Stimulated activated naive B cell treated with anti-CD40 and anti-IgM and Interleukin-4, amounts not matched to agents 10 μg/mL and 1 μg/mL and 100 μg/mL, for 72 hours (primary cell): ENCODE data around the gene NBPF11.
A peak's percentile ranks its signal among the peaks of the same experiment; 100 is the strongest.
"Not testable (repeated sequence)": the region's sequence is repeated elsewhere in the genome, so short reads cannot be mapped to it uniquely, and the experiment has no call there.

Experiments
- ATAC-seq, 2 donors: fragments of 150-1000 bp; cut with Tn5 transposase; replicated peaks; 2 replicates each; pipeline ENCODE4 v1.10.0; 2021; ENCODE audit warnings: moderate library complexity in 1 of 2
- DNase-seq: peaks from one replicate; pipeline ENCODE4 v3.0.0; 2021
- H3K27ac Mint-ChIP-seq: one replicate; pipeline ENCODE4 v1.8.0; 2022; ENCODE audit warnings: mild to moderate bottlenecking, mixed read lengths
- H3K27me3 Mint-ChIP-seq, 2 donors: one replicate each; pipeline ENCODE4 v1.8.0; 2022; ENCODE audit warnings: mixed read lengths in 2 of 2
- H3K36me3 Mint-ChIP-seq, 2 donors: one replicate each; pipeline ENCODE4 v1.8.0; 2022; ENCODE audit warnings: mixed read lengths in 2 of 2, mild to moderate bottlenecking in 1 of 2
- H3K4me1 Mint-ChIP-seq, 2 donors: one replicate each; pipeline ENCODE4 v1.8.0; 2022; ENCODE audit warnings: mixed read lengths in 2 of 2, mild to moderate bottlenecking in 1 of 2
- H3K4me3 Mint-ChIP-seq, 2 donors: one replicate each; pipeline ENCODE4 v1.8.0; 2022; ENCODE audit warnings: mild to moderate bottlenecking in 2 of 2, mixed read lengths in 2 of 2, moderate library complexity in 1 of 2
- H3K9me3 Mint-ChIP-seq, 2 donors: one replicate each; pipeline ENCODE4 v1.8.0; 2022; ENCODE audit warnings: mixed read lengths in 2 of 2, mild to moderate bottlenecking in 1 of 2

NBPF11 gene

GRCh38 chr1:148158341-148159003, 6.4 kb upstream of the NBPF11 start:
- H3K27ac Mint-ChIP-seq, result peak overlapping the region; percentile 67
- H3K36me3 Mint-ChIP-seq, result no peaks in the 10 kb centered on the region
- H3K9me3 Mint-ChIP-seq, result no peaks in the 10 kb centered on the region
- peaks cover 20 to 31% of the 10 kb centered on the region in 2 donors for H3K27me3 Mint-ChIP-seq
- DNase-seq (no peak), ATAC-seq (no peak)
- H3K4me3 Mint-ChIP-seq, result peak overlapping the region; percentile 55 to 67
- H3K4me1 Mint-ChIP-seq, result peaks cover 9 to 16% of the 10 kb centered on the region in 2 donors

GRCh38 chr1:148157803-148158202, 5.7 kb upstream of the NBPF11 start:
- not testable (repeated sequence) for H3K9me3 Mint-ChIP-seq, DNase-seq, ATAC-seq, H3K36me3 Mint-ChIP-seq
- Mint-ChIP-seq H3K4me1 (peaks cover 10 to 19% of the 10 kb centered on the region in 2 donors), H3K27me3 (peaks cover 20 to 31% of the 10 kb centered on the region in 2 donors), H3K4me3 (peak overlapping the region; percentile 55 to 67), H3K27ac (peak overlapping the region; percentile 67)

- peak overlapping the region; percentile 78 to 80 for H3K4me3 Mint-ChIP-seq
- H3K27me3 Mint-ChIP-seq, result peaks cover 9 to 18% of the 10 kb centered on the region in 2 donors
- peak overlapping the region; percentile 91 for H3K27ac Mint-ChIP-seq
- ATAC-seq, result peak; percentile 50 to 57
- not testable (repeated sequence) for H3K9me3 Mint-ChIP-seq, DNase-seq, H3K36me3 Mint-ChIP-seq
- peaks cover 11 to 28% of the 10 kb centered on the region in 2 donors for H3K4me1 Mint-ChIP-seq
These were observed 3.6 kb upstream of the NBPF11 start for GRCh38 chr1:148155494-148156275.

GRCh38 chr1:148152795-148153194, 714 bp upstream of the NBPF11 start:
- not testable (repeated sequence) for H3K27me3 Mint-ChIP-seq, H3K9me3 Mint-ChIP-seq, ATAC-seq, DNase-seq, H3K36me3 Mint-ChIP-seq
- Mint-ChIP-seq H3K27ac (peak overlapping the region; percentile 60), H3K4me1 (peaks cover 7 to 25% of the 10 kb centered on the region in 2 donors), H3K4me3 (peak overlapping the region; percentile 76 to 78)

- not testable (repeated sequence) for H3K27me3 Mint-ChIP-seq, H3K36me3 Mint-ChIP-seq, H3K9me3 Mint-ChIP-seq, DNase-seq
- Mint-ChIP-seq H3K4me1 (peaks cover 9 to 25% of the 10 kb centered on the region in 2 donors), H3K4me3 (peak overlapping the region; percentile 98 to 99), H3K27ac (peak overlapping the region; percentile 37)
- ATAC-seq, result peak; percentile 24 to 32
These were observed 686 bp downstream of the NBPF11 start for GRCh38 chr1:148151371-148151819.

- ATAC-seq, result peak; percentile 14 to 30
- peak overlapping the region; percentile 59 for H3K27ac Mint-ChIP-seq
These were observed 1.1 kb downstream of the NBPF11 start for GRCh38 chr1:148150945-148151344.

GRCh38 chr1:148150014-148150413, 2.1 kb downstream of the NBPF11 start:
- not testable (repeated sequence) for H3K27ac Mint-ChIP-seq, H3K4me3 Mint-ChIP-seq, H3K27me3 Mint-ChIP-seq, H3K9me3 Mint-ChIP-seq, ATAC-seq, DNase-seq
- H3K4me1 Mint-ChIP-seq, result peaks cover 5 to 14% of the 10 kb centered on the region in 2 donors
- peaks cover 6 to 10% of the 10 kb centered on the region in 2 donors for H3K36me3 Mint-ChIP-seq

More at GRCh38 chr1:148150945-148151344, 1.1 kb downstream of the NBPF11 start:
- H3K36me3 Mint-ChIP-seq, H3K9me3 Mint-ChIP-seq, H3K27me3 Mint-ChIP-seq: not testable (repeated sequence)
- H3K4me1 Mint-ChIP-seq, result peaks cover 7 to 21% of the 10 kb centered on the region in 2 donors
- peak; percentile 27 for DNase-seq
- H3K4me3 Mint-ChIP-seq, result peak overlapping the region; percentile 98 to 99

- H3K4me3 Mint-ChIP-seq, H3K9me3 Mint-ChIP-seq, DNase-seq, H3K27ac Mint-ChIP-seq, ATAC-seq, H3K27me3 Mint-ChIP-seq: not testable (repeated sequence)
- H3K36me3 Mint-ChIP-seq, result peaks cover 6 to 10% of the 10 kb centered on the region in 2 donors
- H3K4me1 Mint-ChIP-seq, result peaks cover 5 to 14% of the 10 kb centered on the region in 2 donors
These were observed 2.8 kb downstream of the NBPF11 start for GRCh38 chr1:148149050-148149815.

GRCh38 chr1:148147052-148147838, 4.8 kb downstream of the NBPF11 start:
- H3K4me1 Mint-ChIP-seq, H3K4me3 Mint-ChIP-seq, H3K27ac Mint-ChIP-seq, H3K9me3 Mint-ChIP-seq, ATAC-seq, H3K27me3 Mint-ChIP-seq, DNase-seq: not testable (repeated sequence)
- peaks cover 7 to 10% of the 10 kb centered on the region in 2 donors for H3K36me3 Mint-ChIP-seq

- not testable (repeated sequence) for DNase-seq, H3K4me3 Mint-ChIP-seq, H3K27me3 Mint-ChIP-seq, H3K9me3 Mint-ChIP-seq, ATAC-seq, H3K27ac Mint-ChIP-seq, H3K4me1 Mint-ChIP-seq
- peaks cover 9 to 11% of the 10 kb centered on the region in 2 donors for H3K36me3 Mint-ChIP-seq
These were observed 5.7 kb downstream of the NBPF11 start for GRCh38 chr1:148146191-148146997.

GRCh38 chr1:148143223-148143622, 8.9 kb downstream of the NBPF11 start:
- not testable (repeated sequence) for DNase-seq, H3K4me3 Mint-ChIP-seq, H3K4me1 Mint-ChIP-seq, H3K27ac Mint-ChIP-seq, H3K27me3 Mint-ChIP-seq, H3K9me3 Mint-ChIP-seq, ATAC-seq
- H3K36me3 Mint-ChIP-seq, result peaks cover 9 to 11% of the 10 kb centered on the region in 2 donors

GRCh38 chr1:148141936-148142335, 10.1 kb downstream of the NBPF11 start:
- not testable (repeated sequence) for H3K9me3 Mint-ChIP-seq, H3K27me3 Mint-ChIP-seq, H3K27ac Mint-ChIP-seq, DNase-seq, H3K4me3 Mint-ChIP-seq, H3K4me1 Mint-ChIP-seq, ATAC-seq
- H3K36me3 Mint-ChIP-seq, result peaks cover 9 to 11% of the 10 kb centered on the region in 2 donors

- not testable (repeated sequence) for H3K27me3 Mint-ChIP-seq, H3K4me3 Mint-ChIP-seq, H3K4me1 Mint-ChIP-seq, H3K27ac Mint-ChIP-seq, DNase-seq, H3K36me3 Mint-ChIP-seq, ATAC-seq, H3K9me3 Mint-ChIP-seq
These were observed 13.5 kb downstream of the NBPF11 start for GRCh38 chr1:148138606-148139005.
